Activated CD4-positive, alpha-beta T cell treated with anti-CD3 and anti-CD28 coated beads, Interleukin-2, amount 10 ng/mL, durations not matched to agents 24 days and 14 days (primary cell): ENCODE results near the gene LDAH. TPM values are rescaled to one million over a fixed set of nuclear protein-coding genes. Genes with fewer than 3 reads are reported as not detected.

Source experiments
- DNase-seq: peaks from one replicate; pipeline ENCODE4 v3.0.0; 2022
- H3K27ac Mint-ChIP-seq: one replicate; pipeline ENCODE4 v1.8.0; 2022; ENCODE audit warnings: mild to moderate bottlenecking, mixed read lengths
- H3K27me3 Mint-ChIP-seq: one replicate; pipeline ENCODE4 v1.8.0; 2022; ENCODE audit warnings: mixed read lengths
- H3K36me3 Mint-ChIP-seq: one replicate; pipeline ENCODE4 v1.8.0; 2022; ENCODE audit warnings: low read depth, mild to moderate bottlenecking, mixed read lengths
- H3K4me1 Mint-ChIP-seq: one replicate; pipeline ENCODE4 v1.8.0; 2021; ENCODE audit warnings: mixed read lengths
- H3K4me3 Mint-ChIP-seq: one replicate; pipeline ENCODE4 v1.8.0; 2022; ENCODE audit warnings: mild to moderate bottlenecking, moderate library complexity, mixed read lengths
- H3K9me3 Mint-ChIP-seq: one replicate; pipeline ENCODE4 v1.8.0; 2021; ENCODE audit warnings: mixed read lengths
- intact Hi-C: fragments of 100-400 bp; cut with micrococcal nuclease; formaldehyde crosslinking; loops from one replicate; pipeline ENCODE4 v1.15.1; 2023
- total RNA-seq: library from RNA; stranded (reverse); gene quantifications from 2 replicates; pipeline ENCODE4 v1.2.3, GENCODE V29; 2022

The LDAH gene
- total RNA-seq, 1 donor from 2014 or later, result 31.6 TPM

DNA sequence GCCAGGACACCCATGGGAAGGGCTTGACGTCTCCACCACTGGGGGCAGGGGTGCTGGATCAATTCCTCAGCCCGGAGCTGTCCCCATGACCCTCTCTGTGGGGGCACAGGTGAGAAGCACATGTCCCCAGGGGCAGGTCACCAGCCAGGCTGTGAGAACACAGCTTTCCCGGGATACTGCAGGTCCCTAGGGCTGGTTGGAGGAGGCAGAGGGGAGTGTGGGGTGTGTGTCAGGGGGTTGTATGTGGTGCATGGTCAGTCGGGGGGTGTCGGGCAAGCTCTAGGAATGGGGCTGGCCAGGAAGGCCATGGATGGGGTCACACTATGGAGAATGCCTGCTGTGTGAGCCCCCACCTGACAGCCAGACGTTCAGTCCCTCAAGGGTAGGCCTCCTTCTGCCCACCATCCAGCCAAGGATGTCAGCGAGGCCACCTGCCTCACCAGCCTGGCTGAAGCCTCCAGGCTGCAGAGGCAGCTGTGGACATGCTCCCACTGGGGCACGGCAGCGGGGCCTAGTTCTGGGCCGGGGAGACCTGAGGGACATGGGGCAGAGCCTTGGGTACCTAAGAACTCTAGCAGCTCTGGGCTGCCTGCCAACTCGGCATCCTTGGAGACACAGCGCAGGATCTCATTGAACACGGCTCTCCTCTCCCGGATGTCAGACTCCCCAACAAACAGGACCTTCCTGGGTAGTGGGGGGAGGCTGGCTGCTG is 182.3 kb downstream of the LDAH start:
- DNase-seq, result no peak
- H3K36me3 Mint-ChIP-seq, result no peaks in the 10 kb centered on the region
- no peak overlapping the region for H3K27ac Mint-ChIP-seq
- H3K4me3 Mint-ChIP-seq, result no peak overlapping the region
- intact Hi-C loops, result no loop called here
- H3K4me1 Mint-ChIP-seq, result no peaks in the 10 kb centered on the region
- no peaks in the 10 kb centered on the region for H3K9me3 Mint-ChIP-seq
- H3K27me3 Mint-ChIP-seq, result no peaks in the 10 kb centered on the region

DNA sequence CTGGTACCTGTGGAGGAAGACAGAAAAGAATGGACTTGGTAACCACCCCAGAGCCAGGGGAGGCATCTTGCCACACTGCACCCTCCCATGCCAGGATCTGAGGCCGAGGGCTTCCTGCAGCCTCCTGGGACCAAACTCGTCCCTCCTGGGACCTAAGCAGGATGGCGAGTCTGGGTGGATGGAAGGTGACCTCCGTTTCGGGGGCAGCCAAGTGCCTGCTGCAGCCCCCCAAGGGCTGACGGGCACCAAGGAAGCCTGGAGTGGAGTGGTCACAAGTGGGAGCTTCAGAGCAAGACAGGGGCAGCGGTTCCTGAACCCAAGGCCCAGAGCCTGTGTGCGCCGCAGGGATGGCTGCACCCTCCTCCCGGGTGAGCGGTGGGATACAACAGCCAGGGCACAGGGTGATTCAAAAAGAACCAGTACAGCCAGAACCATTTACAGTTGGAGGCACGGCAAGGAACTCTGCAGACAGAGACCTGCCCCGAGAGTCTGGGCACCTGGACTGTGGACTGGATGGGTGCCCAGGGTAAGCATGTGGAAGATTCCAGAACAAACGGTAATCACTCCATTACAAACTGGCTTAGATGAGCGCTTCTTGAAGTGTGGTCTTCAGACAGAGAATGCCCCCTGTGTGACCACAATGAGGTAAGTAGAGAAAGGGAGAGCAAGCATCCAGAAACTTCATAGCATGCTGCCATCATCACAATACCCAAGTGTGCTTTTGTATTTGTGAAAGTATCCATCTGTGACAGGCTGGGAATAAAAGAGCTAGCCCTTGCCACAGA is 184.1 kb downstream of the LDAH start:
- Mint-ChIP-seq H3K4me1 (no peaks in the 10 kb centered on the region), H3K4me3 (no peak overlapping the region), H3K27me3 (no peaks in the 10 kb centered on the region), H3K36me3 (no peaks in the 10 kb centered on the region), H3K27ac (no peak overlapping the region), H3K9me3 (no peaks in the 10 kb centered on the region)
- no peak for DNase-seq
- intact Hi-C loops, result no loop called here

DNA sequence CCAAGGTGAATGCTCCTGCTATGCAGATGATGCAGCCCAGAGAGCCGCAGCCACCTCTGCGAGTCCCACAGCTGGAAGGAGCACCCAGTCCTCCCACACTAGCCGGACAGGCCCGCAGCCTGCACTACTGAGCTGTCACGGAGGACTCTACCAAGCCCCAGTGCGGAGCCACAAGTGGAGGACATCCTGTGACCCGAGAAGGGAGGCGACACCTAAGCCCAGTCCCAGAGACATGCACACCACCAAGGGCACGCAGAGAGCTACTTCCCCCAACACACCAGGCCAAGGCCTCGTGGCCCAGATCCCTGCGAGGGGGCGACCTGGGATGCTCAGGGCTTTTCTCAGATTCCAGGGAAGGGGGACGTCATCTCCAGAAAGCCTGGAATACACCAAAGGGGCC is 184.9 kb downstream of the LDAH start:
- Mint-ChIP-seq H3K36me3 (no peaks in the 10 kb centered on the region), H3K4me1 (no peaks in the 10 kb centered on the region), H3K9me3 (no peaks in the 10 kb centered on the region), H3K4me3 (no peak overlapping the region), H3K27ac (no peak overlapping the region), H3K27me3 (no peaks in the 10 kb centered on the region)
- DNase-seq, result no peak
- intact Hi-C loops, result no loop called here

DNA sequence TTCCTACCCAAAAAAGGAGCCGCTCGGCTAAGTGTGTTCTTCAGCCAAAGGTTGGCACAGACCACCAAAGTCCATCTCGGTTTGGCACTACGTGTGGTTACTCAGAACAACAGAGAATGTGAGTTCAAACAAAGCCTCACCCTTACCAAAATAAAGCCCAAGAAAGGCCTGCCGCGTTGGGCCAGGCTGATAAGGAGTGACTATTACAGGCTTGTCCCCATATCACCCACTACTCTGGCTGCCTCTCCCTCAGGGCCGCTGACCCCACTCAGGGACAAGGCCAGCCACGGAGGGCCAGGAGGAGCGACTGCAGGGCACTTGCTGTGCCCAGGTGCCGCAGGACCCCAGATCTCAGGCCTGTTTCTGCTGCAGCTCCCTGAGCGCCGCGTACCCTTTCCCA is 185.8 kb downstream of the LDAH start:
- no peak for DNase-seq
- no peaks in the 10 kb centered on the region for H3K4me1 Mint-ChIP-seq
- no peak overlapping the region for H3K4me3 Mint-ChIP-seq
- intact Hi-C loops, result no loop called here
- H3K27me3 Mint-ChIP-seq, result no peaks in the 10 kb centered on the region
- H3K27ac Mint-ChIP-seq, result no peak overlapping the region
- H3K36me3 Mint-ChIP-seq, result no peaks in the 10 kb centered on the region
- no peaks in the 10 kb centered on the region for H3K9me3 Mint-ChIP-seq

DNA sequence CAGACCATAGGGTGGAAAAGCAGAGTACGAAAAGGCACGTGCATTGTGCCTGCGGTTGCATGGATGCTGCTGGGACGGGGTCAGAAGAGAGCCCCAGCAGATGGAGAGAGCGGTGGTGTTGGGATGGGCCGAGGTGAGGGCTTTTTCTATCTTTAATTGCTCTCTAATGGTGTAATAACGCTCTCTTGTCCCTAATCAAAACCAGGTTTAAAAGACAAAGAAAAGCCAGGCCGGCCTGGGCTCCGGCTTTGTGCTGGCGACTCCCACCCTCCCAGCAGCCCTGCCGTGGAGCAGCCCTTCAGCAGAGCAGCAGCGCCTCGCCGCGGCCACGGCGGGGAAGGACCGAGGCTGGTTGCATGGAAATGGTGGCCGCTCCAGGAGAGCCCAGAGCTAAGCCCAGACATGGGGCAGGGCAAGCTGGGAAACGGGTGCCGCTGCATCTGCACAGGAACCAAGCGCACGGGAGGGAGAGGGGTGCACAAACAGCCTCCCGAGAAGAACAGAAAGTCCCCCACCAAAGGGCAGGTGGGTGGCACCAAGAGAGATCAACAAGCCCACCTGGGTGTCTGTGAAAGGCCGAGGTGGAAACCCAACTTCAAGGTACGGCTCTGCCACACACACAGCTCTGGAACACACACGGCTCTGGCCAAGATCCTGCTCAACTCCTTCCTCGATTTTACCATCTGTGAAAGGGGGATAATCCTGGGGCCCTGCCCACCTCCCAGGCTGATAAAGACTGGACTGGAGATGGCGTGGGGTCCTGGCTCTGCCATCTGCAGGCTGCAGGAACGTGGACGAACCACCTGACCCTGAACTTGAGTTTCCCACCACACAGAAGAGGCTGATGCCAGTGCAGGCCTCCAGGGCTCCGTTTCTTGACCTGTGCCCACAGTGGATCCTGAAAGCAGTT is 187.0 kb downstream of the LDAH start:
- intact Hi-C loops, result no loop called here
- H3K9me3 Mint-ChIP-seq, result no peaks in the 10 kb centered on the region

DNA sequence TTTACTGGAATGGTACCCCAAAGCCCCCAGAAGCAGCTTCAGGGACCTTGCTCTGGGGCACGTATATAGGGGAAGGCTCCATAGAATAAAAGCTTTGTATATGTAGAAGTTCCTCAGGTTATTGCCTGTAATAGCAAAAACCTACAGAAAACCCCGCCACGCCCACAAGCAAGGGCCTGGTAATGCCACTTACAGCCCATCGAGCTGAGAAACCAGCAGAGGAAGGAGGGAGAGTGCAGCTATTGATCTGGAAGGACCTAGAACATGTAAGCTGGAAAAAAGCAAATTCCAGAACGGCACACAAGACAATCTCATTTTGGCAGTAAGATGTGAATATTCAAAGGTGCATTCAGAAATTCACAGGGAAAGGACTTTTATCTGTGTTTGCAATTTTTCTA is 187.8 kb downstream of the LDAH start:
- intact Hi-C loops, result no loop called here

More for the DNA sequence above, 187.0 kb downstream of the LDAH start:
- Mint-ChIP-seq H3K27ac (no peak overlapping the region), H3K4me1 (no peaks in the 10 kb centered on the region), H3K4me3 (no peak overlapping the region), H3K36me3 (no peaks in the 10 kb centered on the region), H3K27me3 (no peaks in the 10 kb centered on the region)
- DNase-seq, result peak; percentile 83

DNA sequence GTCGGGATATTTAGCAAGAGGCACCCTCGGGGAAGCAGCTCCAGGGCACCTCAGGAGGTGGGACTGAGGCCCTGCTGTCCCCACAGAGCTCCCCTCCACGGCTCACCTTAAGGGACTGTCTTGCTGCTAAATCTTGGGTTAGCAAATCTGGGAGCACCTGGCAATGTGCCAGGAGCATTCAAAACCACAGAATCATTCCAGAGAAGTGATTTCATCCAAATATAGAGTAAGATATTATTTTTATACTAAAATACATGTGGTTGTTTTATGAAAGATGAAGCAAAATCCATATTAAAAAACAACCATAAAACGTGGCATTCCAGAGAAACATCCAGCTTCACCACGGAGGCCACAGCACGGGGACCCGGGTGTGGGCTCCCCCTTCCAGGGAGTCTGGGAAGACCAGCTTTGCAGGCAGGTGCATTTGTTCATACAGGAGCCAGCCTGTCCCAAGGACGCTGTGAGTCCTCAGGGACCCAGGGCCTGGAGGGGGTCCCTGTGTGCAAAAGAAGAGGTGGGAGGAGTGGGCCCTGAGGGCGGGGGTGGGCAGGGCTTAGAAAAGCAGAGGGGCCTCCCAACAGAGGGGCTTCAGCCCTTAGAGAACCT is 188.3 kb downstream of the LDAH start:
- no peaks in the 10 kb centered on the region for H3K4me1 Mint-ChIP-seq
- no peaks in the 10 kb centered on the region for H3K36me3 Mint-ChIP-seq
- H3K9me3 Mint-ChIP-seq, result no peaks in the 10 kb centered on the region
- no peaks in the 10 kb centered on the region for H3K27me3 Mint-ChIP-seq
- DNase-seq, result no peak
- intact Hi-C loops, result no loop called here
- no peak overlapping the region for H3K27ac Mint-ChIP-seq
- H3K4me3 Mint-ChIP-seq, result no peak overlapping the region

More for the DNA sequence above, 187.8 kb downstream of the LDAH start:
- no peaks in the 10 kb centered on the region for H3K4me1 Mint-ChIP-seq
- no peak overlapping the region for H3K27ac Mint-ChIP-seq
- DNase-seq, result no peak
- H3K4me3 Mint-ChIP-seq, result no peak overlapping the region
- H3K36me3 Mint-ChIP-seq, result no peaks in the 10 kb centered on the region
- no peaks in the 10 kb centered on the region for H3K9me3 Mint-ChIP-seq
- H3K27me3 Mint-ChIP-seq, result no peaks in the 10 kb centered on the region

Other genes with a start within 250 kb of the LDAH start
- 7.1 and 8.9 TPM in 2 replicates for gene HS1BP3, start 172.0 kb downstream of the LDAH start, total RNA-seq
- gene GDF7, start 156.0 kb downstream of the LDAH start, total RNA-seq, result 0.26 TPM in 2 replicates
- not detected in 2 replicates for gene APOB, start 221.0 kb upstream of the LDAH start, total RNA-seq